OCI-LY1 (cell line): ENCODE measurements around the gene RYR3.

Source experiments
- CTCF ChIP-seq: fragments of 200-600 bp; sonication (generic), shearing (Covaris generic); IDR thresholded peaks from 2 replicates; pipeline ENCODE4 v1.5.1; 2017; ENCODE audit warnings: mild to moderate bottlenecking, antibody characterized with exemption, low read length, moderate library complexity, mixed read lengths
- EZH2 ChIP-seq: fragments of 200-600 bp; sonication (generic), shearing (Covaris generic); IDR thresholded peaks from 2 replicates; pipeline ENCODE4 v1.8.0; 2017; ENCODE audit warnings: borderline replicate concordance, mixed run types, mild to moderate bottlenecking, antibody characterized with exemption, low read length, moderate library complexity, mixed read lengths

DNA sequence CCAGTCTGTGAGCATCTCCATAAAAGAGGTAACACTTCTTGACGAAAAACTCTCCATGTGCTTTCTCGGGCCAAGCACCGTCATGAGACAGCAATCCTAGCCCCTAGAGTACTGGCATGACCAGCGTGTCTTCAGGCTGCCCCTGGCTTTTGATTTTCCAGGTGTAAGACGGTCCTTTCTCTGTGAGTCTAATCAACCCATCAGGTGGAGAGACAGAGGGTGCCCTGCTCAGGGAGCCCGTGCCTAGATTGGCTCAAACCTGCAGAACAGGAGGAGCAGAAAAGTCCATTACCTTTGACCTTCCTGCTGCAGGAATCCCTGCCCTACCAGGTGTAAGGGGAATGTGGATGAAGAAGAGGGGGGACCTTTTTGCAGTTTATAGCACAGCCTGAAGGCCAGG lies 548.1 kb downstream of the RYR3 start:
- TF ChIP-seq CTCF (no peak), EZH2 (no peak)
